Heart right ventricle (tissue), 16 donors: ENCODE measurements around the gene SSTR4. TPM values are rescaled to one million over a fixed set of nuclear protein-coding genes. Genes with fewer than 3 reads are reported as not detected.

ENCODE experiments used
- ATAC-seq, 8 donors: fragments of 200-7000 bp; cut with Tn5 transposase; one replicate each; pipeline ENCODE4 v1.9.1; 2020; ENCODE audit warnings: mild to moderate bottlenecking in 8 of 8, moderate library complexity in 8 of 8, moderate number of reproducible peaks in 1 of 8
- DNase-seq, 2 donors: peaks; one replicate each; pipeline ENCODE4 v3.0.0-alpha.2; 2020
- H3K27ac ChIP-seq, 10 donors: fragments of 200-600 bp; sonication (generic) in 2 of 10; one replicate each; pipeline versions ENCODE4 v1.5.0 to v1.8.0; 2020 to 2022; ENCODE audit warnings: mild to moderate bottlenecking in 3 of 10
- H3K27me3 ChIP-seq, 7 donors: fragments of 200-600 bp; one replicate each; pipeline ENCODE4 v1.8.0; 2021 to 2022; ENCODE audit warnings: mild to moderate bottlenecking in 2 of 7
- H3K36me3 ChIP-seq, 9 donors: fragments of 200-600 bp; sonication (generic) in 1 of 9; one replicate each; pipeline versions ENCODE4 v1.5.0 to v1.8.0; 2020 to 2022; ENCODE audit warnings: mild to moderate bottlenecking in 2 of 9
- H3K4me1 ChIP-seq, 9 donors: fragments of 200-600 bp; sonication (generic) in 1 of 9; one replicate each; pipeline versions ENCODE4 v1.5.0 to v1.8.0; 2020 to 2022; ENCODE audit warnings: mild to moderate bottlenecking in 4 of 9
- H3K4me3 ChIP-seq, 10 donors: fragments of 200-600 bp; sonication (generic) in 2 of 10; one replicate each; pipeline versions ENCODE4 v1.5.0 to v1.8.0; 2020 to 2022; ENCODE audit warnings: mild to moderate bottlenecking in 7 of 10, moderate library complexity in 2 of 10
- H3K9me3 ChIP-seq, 11 donors: fragments of 200-600 bp in 10 of 11; sonication (generic) in 2 of 11; one replicate each; pipeline versions ENCODE4 v1.5.0 to v1.8.0; 2013 to 2022; ENCODE audit warnings: mild to moderate bottlenecking in 2 of 11, control low read depth in 1 of 11, moderate library complexity in 1 of 11
- CTCF ChIP-seq, 9 donors: fragments of 200-600 bp; sonication (generic) in 2 of 9; IDR thresholded peaks; one replicate each; pipeline versions ENCODE4 v1.5.0 to v1.8.0; 2021 to 2022; ENCODE audit warnings: antibody characterized with exemption in 9 of 9, mild to moderate bottlenecking in 5 of 9, moderate library complexity in 1 of 9
- WGBS, 2 donors: extraction: QIAGEN DNeasy Blood & Tissue Kit; methylation state at CpG; one replicate each; pipeline ENCODE4 v1.1.7; 2013; ENCODE audit warnings: inconsistent platforms in 1 of 2; 5-methylcytosine and 5-hydroxymethylcytosine counted together
- intact Hi-C, 10 donors: fragments of 100-400 bp; cut with DNase I; formaldehyde crosslinking; loops; one replicate each; pipeline versions ENCODE4 v1.11.1 to v1.14.2; 2022
- polyA plus RNA-seq, 2 donors: library from polyadenylated mRNA; stranded (reverse); fragments of 200-250 nt; gene quantifications; one replicate each; pipeline ENCODE4 v1.2.3, GENCODE V29; 2013
- total RNA-seq, 10 donors: library from RNA; stranded (reverse); fragmentation: NEBNext Ultra II Directional in 3 of 10; extraction: Animal tissue kit (Norgen Biotek cat#: 25700) in 3 of 10; gene quantifications; one replicate each; pipeline versions ENCODE4 v1.2.1 to v1.2.4, GENCODE V29; 2021 to 2023
- donor health status: Arrhythmogenic right ventricular cardiomyopathy.
- donor health status: ischemic (EF 13 %, LVEDD 7.1; RV severe dilation, severe dysfunction).
- donor health status: healthy with polysubstance abuse.
- donor health status: DM: no; HTN: yes; CAD: no.
- donor health status: DM: no; HTN: no; CAD: no.
- donor health status: ischemic (EF 25% LVEDD 6.9; RV normal size, moderate dysfunction).
- donor health status: ischemic (EF 25% LVEDD 5.7; RV mildly dilated, moderate dysfunction).
- donor health status: healthy.
- donor health status: DM: yes; HTN: yes; CAD: no.
- donor health status: Ischemic cardiomyopathy.
- donor health status: ischemic (EF 35%, LVEDD 5.7; RV mildly dilated, moderate dysfunction).
- donor health status: nonischemic (EF 11% LVEDD 7.7; RV severe dilation, severe dysfunction).
- donor health status: DM: yes; HTN: yes; CAD: no.
- donor health status: PGD.
- donor health status: ischemic (EF 29% LVEDD 5.4; RV normal size, mild dysfunction).
- donor health status: nonischemic (EF 23%, LVEDD 6.1; RV moderate dilation, normal function).

Gene SSTR4
- total and polyA plus RNA-seq, 12 donors = not detected

- Histone ChIP-seq H3K27me3 (no peaks in the 10 kb centered on the region), H3K4me3 (no peak overlapping the region), H3K9me3 (peaks cover 0 to 17% (median 0%) of the 10 kb centered on the region in 11 donors), H3K27ac (no peak overlapping the region), H3K4me1 (peaks cover 0 to 18% (median 0%) of the 10 kb centered on the region in 9 donors), H3K36me3 (no peaks in the 10 kb centered on the region)
- ATAC-seq (peak in 2 of 8 donors; percentile 33 to 48), DNase-seq (no peak)
- no peak for TF ChIP-seq CTCF (IDR thresholded peaks at IDR 0.05)
- WGBS, 2 donors = 45 to 49% methylated on average over 1 of the region's 1 CpG
- intact Hi-C loops = no loop called here
Measured at GRCh38 chr20:22995923-22996322, 39.2 kb upstream of the SSTR4 start.

GRCh38 chr20:22998476-22998875 is 36.6 kb upstream of the SSTR4 start:
- intact Hi-C loops = no loop called here
- Histone ChIP-seq H3K36me3 (no peaks in the 10 kb centered on the region), H3K27ac (no peak overlapping the region), H3K4me1 (peaks cover 0 to 18% (median 0%) of the 10 kb centered on the region in 9 donors), H3K4me3 (no peak overlapping the region), H3K27me3 (no peaks in the 10 kb centered on the region), H3K9me3 (peaks cover 0 to 2% (median 0%) of the 10 kb centered on the region in 11 donors)
- WGBS, 2 donors = 91 to 97% methylated on average over 2 of the region's 2 CpGs
- ATAC-seq = no peak
- DNase-seq = no peak
- TF ChIP-seq CTCF (IDR thresholded peaks at IDR 0.05) = no peak

GRCh38 chr20:22999756-23000155 is 35.4 kb upstream of the SSTR4 start:
- H3K27me3 ChIP-seq = no peaks in the 10 kb centered on the region
- peak overlapping the region in 5 of 10 donors; percentile 10 to 69 (median 38) for H3K27ac ChIP-seq
- WGBS, 2 donors = 62 to 66% methylated on average over 4 of the region's 4 CpGs
- DNase-seq (no peak), ATAC-seq (peak in 5 of 8 donors; percentile 42 to 87 (median 63))
- peaks cover 0 to 18% (median 0%) of the 10 kb centered on the region in 9 donors for H3K4me1 ChIP-seq
- H3K4me3 ChIP-seq = no peak overlapping the region
- H3K36me3 ChIP-seq = no peaks in the 10 kb centered on the region
- no peaks in the 10 kb centered on the region for H3K9me3 ChIP-seq
- TF ChIP-seq CTCF (IDR thresholded peaks at IDR 0.05) = no peak
- intact Hi-C loops = no loop called here

GRCh38 chr20:23000232-23000947 is 34.7 kb upstream of the SSTR4 start:
- no peak for TF ChIP-seq CTCF (IDR thresholded peaks at IDR 0.05)
- peaks cover 0 to 18% (median 0%) of the 10 kb centered on the region in 9 donors for H3K4me1 ChIP-seq
- no peaks in the 10 kb centered on the region for H3K36me3 ChIP-seq
- H3K27me3 ChIP-seq = no peaks in the 10 kb centered on the region
- ATAC-seq = no peak
- peak overlapping the region in 4 of 10 donors; percentile 10 to 69 (median 48) for H3K27ac ChIP-seq
- WGBS, 2 donors = 71 to 74% methylated on average over 6 of the region's 6 CpGs
- intact Hi-C loops = no loop called here
- no peak for DNase-seq
- no peak overlapping the region for H3K4me3 ChIP-seq
- no peaks in the 10 kb centered on the region for H3K9me3 ChIP-seq
